ENCODE measurements around the gene EPHA7. TPM values are rescaled to one million over a fixed set of nuclear protein-coding genes. Genes with fewer than 3 reads are reported as not detected.

Gene EPHA7
- total RNA-seq, 4 donors from 2014 or later, result 0.04 to 2.4 (median 0.88) TPM

- DNase-seq (ENCODE audit: low spot score in 2 of 2), result no peak
- intact Hi-C loops (cut with DNase I; ENCODE audit: low total_unique reads), result no loop called here
- TF ChIP-seq, protein P1, sequence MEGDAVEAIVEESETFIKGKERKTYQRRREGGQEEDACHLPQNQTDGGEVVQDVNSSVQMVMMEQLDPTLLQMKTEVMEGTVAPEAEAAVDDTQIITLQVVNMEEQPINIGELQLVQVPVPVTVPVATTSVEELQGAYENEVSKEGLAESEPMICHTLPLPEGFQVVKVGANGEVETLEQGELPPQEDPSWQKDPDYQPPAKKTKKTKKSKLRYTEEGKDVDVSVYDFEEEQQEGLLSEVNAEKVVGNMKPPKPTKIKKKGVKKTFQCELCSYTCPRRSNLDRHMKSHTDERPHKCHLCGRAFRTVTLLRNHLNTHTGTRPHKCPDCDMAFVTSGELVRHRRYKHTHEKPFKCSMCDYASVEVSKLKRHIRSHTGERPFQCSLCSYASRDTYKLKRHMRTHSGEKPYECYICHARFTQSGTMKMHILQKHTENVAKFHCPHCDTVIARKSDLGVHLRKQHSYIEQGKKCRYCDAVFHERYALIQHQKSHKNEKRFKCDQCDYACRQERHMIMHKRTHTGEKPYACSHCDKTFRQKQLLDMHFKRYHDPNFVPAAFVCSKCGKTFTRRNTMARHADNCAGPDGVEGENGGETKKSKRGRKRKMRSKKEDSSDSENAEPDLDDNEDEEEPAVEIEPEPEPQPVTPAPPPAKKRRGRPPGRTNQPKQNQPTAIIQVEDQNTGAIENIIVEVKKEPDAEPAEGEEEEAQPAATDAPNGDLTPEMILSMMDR (IDR thresholded peaks at IDR 0.05), result no peak
- TF ChIP-seq POLR2A (IDR thresholded peaks at IDR 0.05), result no peak
- no peak overlapping the region for H3K4me3 ChIP-seq (ENCODE audit: low read depth, poor library complexity, severe bottlenecking)
- 64 to 76% methylated on average over 1 of the region's 1 CpG for WGBS, 2 donors
Observed at GRCh38 chr6:93238632-93239031, 180.7 kb downstream of the EPHA7 start.

DNA sequence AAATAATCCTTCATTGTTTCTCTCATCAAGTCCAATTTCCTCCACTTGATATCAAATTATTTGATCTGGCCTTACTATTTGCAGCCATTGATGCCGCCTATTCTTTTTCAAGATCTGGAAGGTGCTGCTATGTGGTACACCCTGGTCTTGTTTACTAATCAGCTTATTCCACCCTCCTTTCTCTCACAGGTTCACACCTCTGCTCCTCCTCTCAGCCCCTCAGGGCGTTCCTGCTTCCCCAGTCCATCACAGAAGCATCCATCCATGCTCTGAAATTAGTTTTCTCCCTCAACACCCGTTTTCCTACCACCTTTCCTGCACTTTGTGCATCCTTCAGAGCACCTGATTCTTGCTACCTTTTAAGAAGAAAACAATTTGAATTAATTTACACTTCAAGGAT lies 183.6 kb downstream of the EPHA7 start:
- 49 to 56% methylated on average over 3 of the region's 3 CpGs for WGBS, 2 donors
- TF ChIP-seq, protein P1 (IDR thresholded peaks at IDR 0.05), result no peak
- no peak for TF ChIP-seq POLR2A (IDR thresholded peaks at IDR 0.05)
- no peak overlapping the region for H3K4me3 ChIP-seq (ENCODE audit: low read depth, poor library complexity, severe bottlenecking)
- no peak for DNase-seq (ENCODE audit: low spot score in 2 of 2)
- intact Hi-C loops (cut with DNase I; ENCODE audit: low total_unique reads), result no loop called here

GRCh38 chr6:93226822-93227221 lies 192.5 kb downstream of the EPHA7 start:
- no peak for TF ChIP-seq POLR2A (IDR thresholded peaks at IDR 0.05)
- TF ChIP-seq, protein P1 (IDR thresholded peaks at IDR 0.05), result no peak
- intact Hi-C loops (cut with DNase I; ENCODE audit: low total_unique reads), result no loop called here
- WGBS, 2 donors, result 94% methylated on average over 1 of the region's 1 CpG
- no peak for DNase-seq (ENCODE audit: low spot score in 2 of 2)
- no peak overlapping the region for H3K4me3 ChIP-seq (ENCODE audit: low read depth, poor library complexity, severe bottlenecking)

GRCh38 chr6:93222071-93222851 lies 197.1 kb downstream of the EPHA7 start:
- TF ChIP-seq, protein P1 (IDR thresholded peaks at IDR 0.05), result no peak
- TF ChIP-seq POLR2A (IDR thresholded peaks at IDR 0.05), result no peak
- DNase-seq (ENCODE audit: low spot score in 2 of 2), result no peak
- WGBS, 2 donors, result 80 to 83% methylated on average over 4 of the region's 4 CpGs

DNA sequence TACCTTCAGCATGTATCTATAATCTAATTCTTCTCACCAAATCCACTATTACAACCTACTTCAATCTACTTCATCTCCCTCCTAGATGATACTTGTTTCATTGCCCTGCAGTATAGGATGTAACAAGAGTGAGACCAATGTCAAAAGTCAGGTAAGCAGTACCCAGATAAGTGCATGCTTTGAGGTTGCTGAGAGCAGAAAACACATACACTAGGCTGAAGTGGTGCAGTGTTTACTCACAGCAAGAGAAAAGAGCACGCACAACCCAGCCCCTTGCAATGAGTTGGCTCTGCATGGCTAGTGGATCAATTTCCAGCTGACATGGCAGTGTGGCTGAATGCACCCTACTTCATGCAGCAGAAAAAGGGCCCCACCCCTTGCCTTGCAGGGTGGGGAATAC lies 199.9 kb downstream of the EPHA7 start:
- DNase-seq (ENCODE audit: low spot score in 2 of 2), result no peak
- WGBS, 2 donors, result 85 to 93% methylated on average over 1 of the region's 1 CpG
- TF ChIP-seq, protein P1 (IDR thresholded peaks at IDR 0.05), result no peak
- TF ChIP-seq POLR2A (IDR thresholded peaks at IDR 0.05), result no peak
- no peak overlapping the region for H3K4me3 ChIP-seq (ENCODE audit: low read depth, poor library complexity, severe bottlenecking)
- intact Hi-C loops (cut with DNase I; ENCODE audit: low total_unique reads), result no loop called here

More at GRCh38 chr6:93222071-93222851, 197.1 kb downstream of the EPHA7 start:
- H3K4me3 ChIP-seq (ENCODE audit: low read depth, poor library complexity, severe bottlenecking), result no peak overlapping the region
- intact Hi-C loops (cut with DNase I; ENCODE audit: low total_unique reads), result no loop called here

DNA sequence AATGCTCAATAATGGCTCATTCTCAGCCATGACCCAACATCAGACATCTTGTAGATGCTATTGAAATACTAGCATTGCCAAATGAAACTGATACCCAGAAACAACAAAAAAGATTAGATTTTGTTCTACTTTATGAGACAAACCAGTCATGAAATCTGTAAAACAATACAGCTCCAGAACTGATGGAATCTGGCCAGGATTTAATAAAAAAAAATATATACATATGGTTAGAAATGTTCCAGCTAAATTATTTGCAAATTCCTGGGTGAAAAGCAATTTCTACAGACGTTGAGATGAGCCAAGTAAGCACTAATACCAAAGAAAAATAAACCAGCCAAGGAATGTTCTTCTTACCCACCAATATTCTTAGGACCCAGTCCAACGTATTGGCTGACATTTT lies 201.3 kb downstream of the EPHA7 start:
- intact Hi-C loops (cut with DNase I; ENCODE audit: low total_unique reads), result no loop called here
- TF ChIP-seq, protein P1 (IDR thresholded peaks at IDR 0.05), result no peak
- no peak for TF ChIP-seq POLR2A (IDR thresholded peaks at IDR 0.05)
- H3K4me3 ChIP-seq (ENCODE audit: low read depth, poor library complexity, severe bottlenecking), result no peak overlapping the region
- no peak for DNase-seq (ENCODE audit: low spot score in 2 of 2)
- WGBS, 2 donors, result 22 to 27% methylated on average over 2 of the region's 2 CpGs
